NB4 (cell line): ENCODE data around the gene MAN1A2.

ENCODE experiments used
- CTCF ChIP-seq: IDR thresholded peaks from one replicate; pipeline ENCODE4 v1.5.1; 2012; ENCODE audit warnings: low read depth, low read length
- MYC ChIP-seq: IDR thresholded peaks from 2 replicates; pipeline ENCODE4 v1.6.1; 2011; ENCODE audit warnings: low read depth, low read length

GRCh38 chr1:117565745-117566455 lies 198.7 kb downstream of the MAN1A2 start:
- no peak for TF ChIP-seq CTCF
- TF ChIP-seq MYC = no peak
